ENCODE measurements around the gene PKN2.
"Not testable (repeated sequence)": the region's sequence is repeated elsewhere in the genome, so short reads cannot be mapped to it uniquely, and the experiment has no call there.

Gene PKN2

GRCh38 chr1:88880717-88881116 is 196.6 kb downstream of the PKN2 start:
- DNase-seq (ENCODE audit: low read depth) = not testable (repeated sequence)

DNA sequence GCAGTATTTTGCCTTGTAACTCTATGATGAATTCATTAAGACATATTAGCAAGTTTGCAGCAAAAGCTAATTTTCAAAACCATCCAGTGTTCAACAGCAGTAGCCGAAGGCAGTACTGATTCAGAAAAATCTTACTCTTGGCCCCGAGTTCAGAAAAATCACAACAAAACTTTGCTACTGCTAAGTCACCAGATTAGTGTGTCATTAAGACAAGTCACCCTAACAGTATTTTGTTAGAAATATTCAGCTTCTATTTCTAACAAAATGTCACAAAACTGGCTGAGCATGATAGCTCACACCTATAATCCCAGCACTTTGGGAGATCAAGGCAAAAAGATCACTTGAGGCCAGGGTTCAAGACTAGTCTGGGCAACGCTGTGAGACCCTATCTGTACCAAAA is 199.1 kb downstream of the PKN2 start:
- no peak for DNase-seq (ENCODE audit: low read depth)

Measured in amniotic epithelial cell (primary cell).